Neuronal stem cell (in vitro differentiated cells): ENCODE results near the gene RAD51B.
A peak's percentile ranks its signal among the peaks of the same experiment; 100 is the strongest.

ENCODE experiments used
- DNase-seq: peaks from one replicate; pipeline ENCODE4 v3.0.0-alpha.2; 2013; ENCODE audit warnings: low spot score
- H2AFZ ChIP-seq: one replicate; pipeline ENCODE4 v1.6.1; 2013; ENCODE audit warnings: mild to moderate bottlenecking, low read length, inconsistent platforms
- H2AK5ac ChIP-seq: 2 replicates; pipeline ENCODE4 v1.6.1; 2013; ENCODE audit warnings: low read depth, mild to moderate bottlenecking, inconsistent platforms, low read length, moderate library complexity, mixed read lengths
- H2BK120ac ChIP-seq: 2 replicates; pipeline ENCODE4 v1.6.1; 2013; ENCODE audit warnings: low read depth, mild to moderate bottlenecking, inconsistent platforms, low read length, moderate library complexity, mixed read lengths
- H2BK12ac ChIP-seq: one replicate; pipeline ENCODE4 v1.6.1; 2013; ENCODE audit warnings: low read length, inconsistent platforms
- H2BK15ac ChIP-seq: 2 replicates; pipeline ENCODE4 v1.6.1; 2013; ENCODE audit warnings: mild to moderate bottlenecking, low read length, inconsistent platforms, mixed read lengths
- H2BK5ac ChIP-seq: one replicate; pipeline ENCODE4 v1.6.1; 2013; ENCODE audit warnings: inconsistent platforms, mild to moderate bottlenecking, low read length, moderate library complexity
- H3K14ac ChIP-seq: one replicate; pipeline ENCODE4 v1.6.1; 2013; ENCODE audit warnings: low read length, inconsistent platforms
- H3K18ac ChIP-seq: 2 replicates; pipeline ENCODE4 v1.6.1; 2013; ENCODE audit warnings: low read length, inconsistent platforms
- H3K23ac ChIP-seq: 2 replicates; pipeline ENCODE4 v1.6.1; 2013; ENCODE audit warnings: low read depth, mild to moderate bottlenecking, mixed read lengths, low read length, inconsistent platforms; ENCODE audit not compliant: poor library complexity
- H3K27ac ChIP-seq: replicated peaks from 3 replicates; pipeline ENCODE4 v1.5.1; 2013; ENCODE audit warnings: low read length, inconsistent platforms
- H3K27me3 ChIP-seq, 3 experiments: 2 replicates each; pipeline ENCODE4 v1.6.1; 2013; ENCODE audit warnings: low read length in 3 of 3, mild to moderate bottlenecking in 2 of 3, inconsistent platforms in 1 of 3, low read depth in 1 of 3, mixed read lengths in 1 of 3, moderate library complexity in 1 of 3; ENCODE audit not compliant: control insufficient read depth in 3 of 3, insufficient read depth in 3 of 3
- H3K36me3 ChIP-seq, 2 donors: replicated peaks in 1 of 2; 2 replicates each; pipeline ENCODE4 v1.6.1; 2013; ENCODE audit warnings: low read length in 2 of 2; ENCODE audit not compliant: control insufficient read depth in 2 of 2, insufficient read depth in 2 of 2
- H3K4ac ChIP-seq: 2 replicates; pipeline ENCODE4 v1.6.1; 2013; ENCODE audit warnings: inconsistent platforms, mild to moderate bottlenecking, low read length, moderate library complexity
- H3K4me1 ChIP-seq, 2 donors: 1 replicate in 1 of 2; 2 replicates in 1 of 2; pipeline ENCODE4 v1.6.1; 2013; ENCODE audit warnings: low read length in 2 of 2, low read depth in 1 of 2; ENCODE audit not compliant: control insufficient read depth in 2 of 2, insufficient read depth in 1 of 2
- H3K4me2 ChIP-seq: one replicate; pipeline ENCODE4 v1.6.1; 2013; ENCODE audit warnings: mild to moderate bottlenecking, low read length, inconsistent platforms; ENCODE audit not compliant: insufficient read depth, poor library complexity, severe bottlenecking
- H3K4me3 ChIP-seq, 2 donors: 2 replicates each; pipeline ENCODE4 v1.5.1; 2013; ENCODE audit warnings: low read length in 2 of 2, mild to moderate bottlenecking in 2 of 2, inconsistent platforms in 1 of 2, moderate library complexity in 1 of 2
- H3K79me1 ChIP-seq: one replicate; pipeline ENCODE4 v1.6.1; 2013; ENCODE audit warnings: low read depth, mild to moderate bottlenecking, inconsistent platforms, low read length, moderate library complexity
- H3K9ac ChIP-seq: one replicate; pipeline ENCODE4 v1.6.1; 2013; ENCODE audit warnings: mild to moderate bottlenecking, low read depth, low read length, inconsistent platforms; ENCODE audit not compliant: poor library complexity
- H3K9me3 ChIP-seq, 2 donors: replicated peaks in 1 of 2; 2 replicates each; pipeline versions ENCODE3 to v1.6.1; 2013; ENCODE audit warnings: low read length in 2 of 2, mild to moderate bottlenecking in 2 of 2, inconsistent platforms in 1 of 2, low read depth in 1 of 2, mixed read lengths in 1 of 2, moderate library complexity in 1 of 2; ENCODE audit not compliant: control insufficient read depth in 2 of 2, insufficient read depth in 1 of 2
- H4K8ac ChIP-seq: one replicate; pipeline ENCODE4 v1.6.1; 2013; ENCODE audit warnings: low read depth, mild to moderate bottlenecking, inconsistent platforms, low read length, moderate library complexity
- H4K91ac ChIP-seq: one replicate; pipeline ENCODE4 v1.6.1; 2013; ENCODE audit warnings: low read length, low read depth, mild to moderate bottlenecking, inconsistent platforms; ENCODE audit not compliant: poor library complexity
- WGBS, 2 donors: extraction: QIAGEN DNeasy Blood & Tissue Kit; methylation state at CpG; one replicate each; pipeline ENCODE4 v1.1.7; 2013; ENCODE audit warnings: missing lambda C conversion rate in 2 of 2, mixed read lengths in 1 of 2; ENCODE audit not compliant: insufficient read length in 2 of 2, insufficient replicate concordance in 1 of 2; ENCODE audit errors: extremely low coverage in 2 of 2; 5-methylcytosine and 5-hydroxymethylcytosine counted together

Gene RAD51B

DNA sequence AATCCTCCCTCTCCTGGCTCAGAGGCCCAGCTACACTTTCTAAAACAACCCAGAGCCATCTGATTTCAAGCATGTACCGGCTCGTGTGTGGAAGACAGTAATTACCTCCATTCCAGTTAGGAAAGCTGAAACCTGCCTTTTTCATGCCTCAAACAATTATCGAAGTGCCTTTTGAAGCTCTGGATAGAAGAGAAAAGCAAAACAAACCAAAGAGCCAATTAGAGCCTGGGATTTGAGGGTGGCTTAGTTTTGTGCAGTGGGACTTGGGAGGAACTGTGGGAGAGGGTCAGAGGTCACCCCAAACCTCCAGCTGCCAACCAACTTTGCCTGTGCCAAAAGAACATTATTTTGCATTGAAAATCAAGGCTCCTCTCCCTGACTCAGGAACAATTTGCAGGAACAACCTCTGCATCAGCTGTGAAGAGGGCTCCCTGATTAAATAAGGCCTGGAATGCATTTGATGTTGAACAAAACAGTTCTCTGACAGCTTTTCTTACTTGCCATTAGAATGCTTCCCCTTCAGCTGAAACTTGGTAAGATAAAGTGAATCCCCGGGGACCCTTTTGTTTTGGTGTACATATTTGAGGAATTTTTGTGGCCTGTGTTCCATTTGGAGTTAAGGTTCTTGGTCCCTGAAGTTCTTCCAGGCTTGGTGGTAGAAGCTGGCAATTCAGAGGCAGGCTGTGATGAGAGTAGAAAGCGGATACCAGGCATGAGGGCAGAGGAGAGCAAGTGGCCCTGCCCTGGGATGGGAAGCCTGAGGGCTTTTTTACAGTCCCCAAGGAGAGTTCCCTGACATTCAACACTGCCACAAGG, 703.1 kb downstream of the RAD51B start:
- H2AFZ ChIP-seq: peak overlapping the region; percentile 33
- H2BK12ac ChIP-seq: peak overlapping the region; percentile 32
- peaks cover 0 to 7% of the 10 kb centered on the region in 2 donors for H3K9me3 ChIP-seq
- no CpG with 5 or more reads among the region's 5 CpGs for WGBS, 2 donors
- no peaks in the 10 kb centered on the region for H3K79me1 ChIP-seq
- no peak overlapping the region for H3K4me2 ChIP-seq
- H3K4me1 ChIP-seq: peaks cover 29 to 42% of the 10 kb centered on the region in 2 donors
- no peak overlapping the region for H3K4ac ChIP-seq
- no peak overlapping the region for H2BK120ac ChIP-seq
- no peaks in the 10 kb centered on the region for H3K27me3 ChIP-seq
- peak overlapping the region; percentile 36 for H3K18ac ChIP-seq
- no peak overlapping the region for H3K23ac ChIP-seq
- H2BK15ac ChIP-seq: no peak overlapping the region
- H3K14ac ChIP-seq: no peak overlapping the region
- H3K27ac ChIP-seq: peak overlapping the region; percentile 94
- H2AK5ac ChIP-seq: no peak overlapping the region
- H3K36me3 ChIP-seq: peaks cover 0 to 2% of the 10 kb centered on the region in 2 donors
- no peak overlapping the region for H4K8ac ChIP-seq
- peak overlapping the region; percentile 5 for H2BK5ac ChIP-seq
- no peak overlapping the region for H3K9ac ChIP-seq
- no peak overlapping the region for H3K4me3 ChIP-seq
- DNase-seq: peak; percentile 86
- H4K91ac ChIP-seq: no peak overlapping the region

DNA sequence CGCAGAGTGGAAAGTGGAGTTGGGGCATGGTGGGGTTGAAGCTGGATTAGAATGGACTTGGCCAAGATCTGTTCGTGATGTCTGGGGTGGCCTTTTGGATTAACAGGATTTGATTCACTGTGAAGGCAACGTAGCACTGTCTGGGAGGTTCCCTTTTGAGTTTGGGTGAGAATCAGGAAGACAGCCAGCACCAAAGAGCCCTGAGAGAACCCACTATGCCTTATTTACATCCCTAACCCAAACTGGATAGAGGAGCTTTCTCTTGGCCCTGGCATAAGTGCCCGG, 703.7 kb downstream of the RAD51B start:
- DNase-seq: no peak
- Histone ChIP-seq H3K4me1 (peaks cover 25 to 37% of the 10 kb centered on the region in 2 donors), H3K27me3 (no peaks in the 10 kb centered on the region), H3K79me1 (no peaks in the 10 kb centered on the region), H3K4me2 (no peak overlapping the region), H2BK12ac (peak overlapping the region; percentile 32), H3K27ac (peak overlapping the region; percentile 94), H2BK15ac (no peak overlapping the region), H3K14ac (no peak overlapping the region), H2BK120ac (no peak overlapping the region), H3K36me3 (peaks cover 0 to 2% of the 10 kb centered on the region in 2 donors), H2AFZ (no peak overlapping the region), H3K9me3 (peaks cover 0 to 7% of the 10 kb centered on the region in 2 donors), H2BK5ac (peak overlapping the region; percentile 5), H3K4ac (no peak overlapping the region), H3K18ac (peak overlapping the region; percentile 36), H3K4me3 (no peak overlapping the region), H4K91ac (no peak overlapping the region), H3K23ac (no peak overlapping the region), H3K9ac (no peak overlapping the region), H4K8ac (no peak overlapping the region), H2AK5ac (no peak overlapping the region)
- no CpG with 5 or more reads among the region's 4 CpGs for WGBS, 2 donors

GRCh38 chr14:68523989-68524725, 704.6 kb downstream of the RAD51B start:
- no CpG with 5 or more reads among the region's 12 CpGs for WGBS, 2 donors
- Histone ChIP-seq H3K79me1 (no peaks in the 10 kb centered on the region), H3K27me3 (no peaks in the 10 kb centered on the region)

DNA sequence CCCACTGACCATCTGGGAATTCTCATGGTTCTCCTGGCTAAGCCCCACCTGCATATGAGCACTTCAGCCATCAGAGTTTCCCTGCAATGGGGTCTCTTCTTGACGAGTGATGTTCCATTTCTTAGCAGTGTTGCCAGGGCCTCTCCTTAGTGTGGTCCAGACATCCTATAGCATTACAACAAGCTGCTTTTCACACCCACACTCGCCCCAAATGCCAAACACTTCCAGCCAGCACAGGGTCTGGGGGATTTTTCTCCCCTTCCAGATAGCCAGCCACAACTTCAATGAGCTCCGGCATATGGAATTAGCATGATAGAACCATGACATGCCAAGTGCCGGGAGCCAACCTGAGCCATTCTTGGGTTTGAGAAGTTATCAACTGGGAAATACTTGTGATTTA, 705.9 kb downstream of the RAD51B start:
- H2AK5ac ChIP-seq: peak overlapping the region; percentile 13
- no peaks in the 10 kb centered on the region for H3K27me3 ChIP-seq
- no peak overlapping the region for H3K9ac ChIP-seq
- H3K4me3 ChIP-seq: no peak overlapping the region
- peak overlapping the region; percentile 20 for H3K18ac ChIP-seq
- peaks cover 25 to 30% of the 10 kb centered on the region in 2 donors for H3K4me1 ChIP-seq
- H3K23ac ChIP-seq: no peak overlapping the region
- peaks cover 0 to 2% of the 10 kb centered on the region in 2 donors for H3K36me3 ChIP-seq
- no peak overlapping the region for H3K14ac ChIP-seq
- no peak overlapping the region for H4K91ac ChIP-seq
- no peak overlapping the region for H4K8ac ChIP-seq
- H2AFZ ChIP-seq: no peak overlapping the region
- H2BK15ac ChIP-seq: peak overlapping the region; percentile 18
- H3K79me1 ChIP-seq: no peaks in the 10 kb centered on the region
- no peak for DNase-seq
- H2BK12ac ChIP-seq: peak overlapping the region; percentile 63
- no peak overlapping the region for H2BK120ac ChIP-seq
- no peak overlapping the region for H3K4ac ChIP-seq
- no peak overlapping the region for H2BK5ac ChIP-seq
- WGBS, 2 donors: no CpG with 5 or more reads among the region's 4 CpGs
- peaks cover 3 to 18% of the 10 kb centered on the region in 2 donors for H3K9me3 ChIP-seq
- no peak overlapping the region for H3K27ac ChIP-seq
- no peak overlapping the region for H3K4me2 ChIP-seq

More at GRCh38 chr14:68523989-68524725, 704.6 kb downstream of the RAD51B start:
- Histone ChIP-seq H3K9ac (no peak overlapping the region), H4K8ac (no peak overlapping the region), H3K4me2 (no peak overlapping the region), H3K4me1 (peaks cover 25 to 30% of the 10 kb centered on the region in 2 donors), H4K91ac (no peak overlapping the region), H2BK15ac (no peak overlapping the region), H3K27ac (peak overlapping the region; percentile 94), H3K4ac (no peak overlapping the region), H3K14ac (no peak overlapping the region), H3K36me3 (peaks cover 0 to 2% of the 10 kb centered on the region in 2 donors), H2AFZ (no peak overlapping the region), H2BK12ac (no peak overlapping the region), H2AK5ac (no peak overlapping the region), H3K9me3 (peaks cover 3 to 7% of the 10 kb centered on the region in 2 donors), H3K23ac (no peak overlapping the region), H2BK5ac (no peak overlapping the region), H3K18ac (no peak overlapping the region), H2BK120ac (no peak overlapping the region), H3K4me3 (no peak overlapping the region)
- no peak for DNase-seq
